Peyer's patch (tissue), 4 donors: ENCODE measurements around the gene LCA5.

Experiments used
- CTCF ChIP-seq, 6 experiments: fragments of 450-650 bp in 4 of 6; fragments of 200-600 bp in 2 of 6; sonication (generic) in 1 of 6; IDR thresholded peaks; one replicate each; pipeline ENCODE4 v1.5.1; 2017 to 2019; ENCODE audit warnings: antibody characterized with exemption in 6 of 6, mild to moderate bottlenecking in 3 of 6, moderate library complexity in 1 of 6
- POLR2A ChIP-seq, 2 donors: fragments of 450-650 bp; IDR thresholded peaks; one replicate each; pipeline ENCODE4 v1.5.1; 2017; ENCODE audit warnings: antibody characterized with exemption in 2 of 2, mild to moderate bottlenecking in 2 of 2, moderate library complexity in 2 of 2

GRCh38 chr6:79557673-79558467 is 20.6 kb upstream of the LCA5 start:
- no peak for TF ChIP-seq CTCF (IDR thresholded peaks at IDR 0.05)
- TF ChIP-seq POLR2A (IDR thresholded peaks at IDR 0.05), result no peak
